Measurements from ENCODE around the gene MIDN. TPM values are rescaled to one million over a fixed set of nuclear protein-coding genes. Genes with fewer than 3 reads are reported as not detected.
A peak's percentile ranks its signal among the peaks of the same experiment; 100 is the strongest.

Gene MIDN
- total and polyA plus RNA-seq, 10 of the 15 experiments (the other 5 are each of a cell fraction or from before 2014, with no cell fraction given), result 0.38 to 51.5 (median 7.2) TPM

DNA sequence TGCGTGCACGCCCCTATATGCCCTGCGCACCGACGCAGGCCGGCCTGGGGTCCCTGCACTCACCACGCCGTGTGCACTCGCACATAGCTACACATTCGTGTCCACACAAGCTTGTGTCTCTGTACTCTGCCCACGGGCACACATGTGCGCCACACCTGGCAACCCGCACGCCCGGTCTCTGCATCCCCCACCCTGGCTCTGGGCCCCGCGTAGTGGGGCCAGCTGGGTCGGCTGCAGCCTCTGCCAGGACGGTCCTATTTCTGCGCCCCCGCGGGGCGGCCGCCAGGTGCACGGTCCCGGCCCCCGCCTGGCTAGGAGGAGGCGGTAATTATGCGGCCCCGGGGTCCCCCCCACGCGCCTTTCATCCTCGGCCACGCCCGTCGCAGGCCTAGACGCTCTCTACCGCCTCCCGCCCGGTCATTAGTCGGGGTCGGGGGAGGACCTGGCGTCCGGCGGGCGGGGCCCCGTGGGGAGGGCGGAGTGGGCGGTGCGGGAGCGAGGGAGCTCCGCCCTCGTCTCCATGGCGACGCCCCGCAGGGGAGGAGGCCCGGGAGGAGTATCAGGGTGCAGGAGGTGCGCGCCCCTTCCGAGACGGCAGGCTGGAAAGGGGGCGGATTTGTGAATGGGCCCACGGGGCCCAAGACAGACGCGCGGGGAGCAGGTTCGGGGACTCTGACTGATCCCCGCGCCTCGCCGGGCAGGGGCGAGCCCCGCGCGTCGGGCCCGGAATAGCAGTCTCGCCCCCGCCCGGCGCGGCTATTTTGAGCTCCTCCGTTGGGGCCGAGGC lies 17.9 kb downstream of the MIDN start (continued):
- TF ChIP-seq, protein P1, sequence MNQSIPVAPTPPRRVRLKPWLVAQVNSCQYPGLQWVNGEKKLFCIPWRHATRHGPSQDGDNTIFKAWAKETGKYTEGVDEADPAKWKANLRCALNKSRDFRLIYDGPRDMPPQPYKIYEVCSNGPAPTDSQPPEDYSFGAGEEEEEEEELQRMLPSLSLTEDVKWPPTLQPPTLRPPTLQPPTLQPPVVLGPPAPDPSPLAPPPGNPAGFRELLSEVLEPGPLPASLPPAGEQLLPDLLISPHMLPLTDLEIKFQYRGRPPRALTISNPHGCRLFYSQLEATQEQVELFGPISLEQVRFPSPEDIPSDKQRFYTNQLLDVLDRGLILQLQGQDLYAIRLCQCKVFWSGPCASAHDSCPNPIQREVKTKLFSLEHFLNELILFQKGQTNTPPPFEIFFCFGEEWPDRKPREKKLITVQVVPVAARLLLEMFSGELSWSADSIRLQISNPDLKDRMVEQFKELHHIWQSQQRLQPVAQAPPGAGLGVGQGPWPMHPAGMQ (IDR thresholded peaks at IDR 0.05; ENCODE audit: borderline replicate concordance), result no peak
- TF ChIP-seq SREBF2 (IDR thresholded peaks at IDR 0.05; ENCODE audit: low read length), result no peak
- TF ChIP-seq ZNF622 (IDR thresholded peaks at IDR 0.05), result no peak
- no peak for TF ChIP-seq MYC (IDR thresholded peaks at IDR 0.05; ENCODE audit: insufficient read depth, insufficient read length, insufficient replicate concordance, low read length, severe bottlenecking)
- TF ChIP-seq YY1 (IDR thresholded peaks at IDR 0.05; ENCODE audit: low read depth, low read length), result no peak; the same call in 1 of the 2 replicates
- TF ChIP-seq MEF2B (IDR thresholded peaks at IDR 0.05; ENCODE audit: partially characterized antibody, poor library complexity, severe bottlenecking), result peak; percentile 75
- TF ChIP-seq EGR1 (IDR thresholded peaks at IDR 0.05; ENCODE audit: borderline replicate concordance in 1 of 2, low read depth in 2 of 2, low read length in 2 of 2), result peak in 1 of 2 experiments; percentile 93; a peak in 2 of 3 replicates
- no peak; the same call in 1 of the 2 replicates for TF ChIP-seq ZNF217 (IDR thresholded peaks at IDR 0.05)
- peak; percentile 7; the same call in 1 of the 2 replicates for TF ChIP-seq HDGF (IDR thresholded peaks at IDR 0.05)
- TF ChIP-seq SMARCA5 (IDR thresholded peaks at IDR 0.05), result 0 out of 2 replicates have a peak, but pooled peaks have one; percentile 65
- TF ChIP-seq JUND (IDR thresholded peaks at IDR 0.05; ENCODE audit: low read depth, low read length), result 0 out of 2 replicates have a peak, but pooled peaks have one; percentile 3
- TF ChIP-seq, protein P2, sequence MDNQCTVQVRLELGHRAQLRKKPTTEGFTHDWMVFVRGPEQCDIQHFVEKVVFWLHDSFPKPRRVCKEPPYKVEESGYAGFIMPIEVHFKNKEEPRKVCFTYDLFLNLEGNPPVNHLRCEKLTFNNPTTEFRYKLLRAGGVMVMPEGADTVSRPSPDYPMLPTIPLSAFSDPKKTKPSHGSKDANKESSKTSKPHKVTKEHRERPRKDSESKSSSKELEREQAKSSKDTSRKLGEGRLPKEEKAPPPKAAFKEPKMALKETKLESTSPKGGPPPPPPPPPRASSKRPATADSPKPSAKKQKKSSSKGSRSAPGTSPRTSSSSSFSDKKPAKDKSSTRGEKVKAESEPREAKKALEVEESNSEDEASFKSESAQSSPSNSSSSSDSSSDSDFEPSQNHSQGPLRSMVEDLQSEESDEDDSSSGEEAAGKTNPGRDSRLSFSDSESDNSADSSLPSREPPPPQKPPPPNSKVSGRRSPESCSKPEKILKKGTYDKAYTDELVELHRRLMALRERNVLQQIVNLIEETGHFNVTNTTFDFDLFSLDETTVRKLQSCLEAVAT (IDR thresholded peaks at IDR 0.05), result peak; percentile 34; the same call in 1 of the 2 replicates
- TF ChIP-seq BHLHE40 (IDR thresholded peaks at IDR 0.05; ENCODE audit: borderline replicate concordance in 1 of 2, low read depth in 2 of 2, low read length in 1 of 2), result peak; percentile 48 to 59; a peak in 3 of 4 replicates
- peak; percentile 77 for TF ChIP-seq TCF3 (IDR thresholded peaks at IDR 0.05; ENCODE audit: borderline replicate concordance, insufficient read depth, low read depth, low read length)
- no peak for TF ChIP-seq ZBED1 (IDR thresholded peaks at IDR 0.05; ENCODE audit: borderline replicate concordance)
- TF ChIP-seq BMI1 (IDR thresholded peaks at IDR 0.05; ENCODE audit: borderline replicate concordance), result peak; percentile 93
- TF ChIP-seq, protein P3, sequence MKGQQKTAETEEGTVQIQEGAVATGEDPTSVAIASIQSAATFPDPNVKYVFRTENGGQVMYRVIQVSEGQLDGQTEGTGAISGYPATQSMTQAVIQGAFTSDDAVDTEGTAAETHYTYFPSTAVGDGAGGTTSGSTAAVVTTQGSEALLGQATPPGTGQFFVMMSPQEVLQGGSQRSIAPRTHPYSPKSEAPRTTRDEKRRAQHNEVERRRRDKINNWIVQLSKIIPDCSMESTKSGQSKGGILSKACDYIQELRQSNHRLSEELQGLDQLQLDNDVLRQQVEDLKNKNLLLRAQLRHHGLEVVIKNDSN (IDR thresholded peaks at IDR 0.05; ENCODE audit: borderline replicate concordance, extremely low read length, insufficient read depth, low read depth, low read length), result no peak
- TF ChIP-seq SP1 (IDR thresholded peaks at IDR 0.05; ENCODE audit: low read depth, low read length), result peak; percentile 26
- TF ChIP-seq, protein P4, sequence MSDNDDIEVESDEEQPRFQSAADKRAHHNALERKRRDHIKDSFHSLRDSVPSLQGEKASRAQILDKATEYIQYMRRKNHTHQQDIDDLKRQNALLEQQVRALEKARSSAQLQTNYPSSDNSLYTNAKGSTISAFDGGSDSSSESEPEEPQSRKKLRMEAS (IDR thresholded peaks at IDR 0.05; ENCODE audit: low read depth, low read length), result no peak
- TF ChIP-seq, protein P5, sequence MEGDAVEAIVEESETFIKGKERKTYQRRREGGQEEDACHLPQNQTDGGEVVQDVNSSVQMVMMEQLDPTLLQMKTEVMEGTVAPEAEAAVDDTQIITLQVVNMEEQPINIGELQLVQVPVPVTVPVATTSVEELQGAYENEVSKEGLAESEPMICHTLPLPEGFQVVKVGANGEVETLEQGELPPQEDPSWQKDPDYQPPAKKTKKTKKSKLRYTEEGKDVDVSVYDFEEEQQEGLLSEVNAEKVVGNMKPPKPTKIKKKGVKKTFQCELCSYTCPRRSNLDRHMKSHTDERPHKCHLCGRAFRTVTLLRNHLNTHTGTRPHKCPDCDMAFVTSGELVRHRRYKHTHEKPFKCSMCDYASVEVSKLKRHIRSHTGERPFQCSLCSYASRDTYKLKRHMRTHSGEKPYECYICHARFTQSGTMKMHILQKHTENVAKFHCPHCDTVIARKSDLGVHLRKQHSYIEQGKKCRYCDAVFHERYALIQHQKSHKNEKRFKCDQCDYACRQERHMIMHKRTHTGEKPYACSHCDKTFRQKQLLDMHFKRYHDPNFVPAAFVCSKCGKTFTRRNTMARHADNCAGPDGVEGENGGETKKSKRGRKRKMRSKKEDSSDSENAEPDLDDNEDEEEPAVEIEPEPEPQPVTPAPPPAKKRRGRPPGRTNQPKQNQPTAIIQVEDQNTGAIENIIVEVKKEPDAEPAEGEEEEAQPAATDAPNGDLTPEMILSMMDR (IDR thresholded peaks at IDR 0.05 in 2 of 3, conservative IDR thresholded peaks at IDR 0.05 in 1 of 3; ENCODE audit: control insufficient read depth in 2 of 3, extremely low read depth in 1 of 3, insufficient read depth in 1 of 3, low read depth in 3 of 3, low read length in 3 of 3), result 0 out of 6 replicates have a peak, but pooled peaks of 1 of the 3 experiments have one; percentile 0
- no peak for TF ChIP-seq CHD4 (IDR thresholded peaks at IDR 0.05)

Data from GM12878 (cell line).